Measurements from ENCODE around the gene SZT2.

GRCh38 chr1:43432171-43432860 lies 42.6 kb downstream of the SZT2 start:
- no peak for TF ChIP-seq CTCF (IDR thresholded peaks at IDR 0.05; ENCODE audit: borderline replicate concordance, extremely low read depth, low read length, poor library complexity, severe bottlenecking)
- TF ChIP-seq EZH2 (IDR thresholded peaks at IDR 0.05; ENCODE audit: borderline replicate concordance, low read depth, low read length, severe bottlenecking) = no peak
